HG03159 (cell line): Measurements from ENCODE around the gene BCL3.

Experiments used
- ATAC-seq: cut with Tn5 transposase; IDR thresholded peaks from one replicate; pipeline ENCODE4 v1.9.1; 2021; ENCODE audit warnings: mild to moderate bottlenecking, moderate library complexity; ENCODE audit not compliant: unreplicated experiment

BCL3 gene

GRCh38 chr19:44740351-44740824, 8.1 kb upstream of the BCL3 start:
- ATAC-seq, result no peak

- no peak for ATAC-seq
Measured at GRCh38 chr19:44741258-44741731, 7.2 kb upstream of the BCL3 start.

GRCh38 chr19:44741841-44742329, 6.6 kb upstream of the BCL3 start:
- no peak for ATAC-seq

- ATAC-seq, result no peak
Measured at GRCh38 chr19:44742330-44743061, 6.0 kb upstream of the BCL3 start.

GRCh38 chr19:44744871-44745332, 3.6 kb upstream of the BCL3 start:
- ATAC-seq, result no peak

- ATAC-seq, result no peak
Measured at GRCh38 chr19:44745341-44745831, 3.1 kb upstream of the BCL3 start.

- ATAC-seq, result no peak
Measured at GRCh38 chr19:44745887-44746600, 2.5 kb upstream of the BCL3 start.

GRCh38 chr19:44746616-44746945, 1.9 kb upstream of the BCL3 start:
- no peak for ATAC-seq

GRCh38 chr19:44746946-44747738, 1.4 kb upstream of the BCL3 start:
- peak; percentile 35 for ATAC-seq

GRCh38 chr19:44747739-44748425, 626 bp upstream of the BCL3 start:
- ATAC-seq, result peak; percentile 12

GRCh38 chr19:44749292-44749691, 784 bp downstream of the BCL3 start:
- no peak for ATAC-seq

GRCh38 chr19:44749994-44750393, 1.5 kb downstream of the BCL3 start:
- no peak for ATAC-seq

GRCh38 chr19:44752123-44752815, 3.8 kb downstream of the BCL3 start:
- ATAC-seq, result no peak

- peak; percentile 77 for ATAC-seq
Measured at GRCh38 chr19:44752816-44753625, 4.5 kb downstream of the BCL3 start.

- no peak for ATAC-seq
Measured at GRCh38 chr19:44753626-44753931, 5.1 kb downstream of the BCL3 start.

- ATAC-seq, result no peak
Measured at GRCh38 chr19:44753932-44754749, 5.6 kb downstream of the BCL3 start.

- ATAC-seq, result no peak
Measured at GRCh38 chr19:44754750-44755080, 6.2 kb downstream of the BCL3 start.

GRCh38 chr19:44755219-44755618, 6.7 kb downstream of the BCL3 start:
- no peak for ATAC-seq
